HepG2 (cell line): ENCODE measurements around the gene ROMO1. TPM values are rescaled to one million over a fixed set of nuclear protein-coding genes. Genes with fewer than 3 reads are reported as not detected.

ENCODE experiments used
- ARID2 ChIP-seq: sonication (generic); formaldehyde crosslinking; IDR thresholded peaks from 2 replicates; pipeline ENCODE4 v1.8.1; 2022; ENCODE audit warnings: mild to moderate bottlenecking, missing genetic modification reagents, borderline replicate concordance
- KDM5B ChIP-seq: sonication (generic); formaldehyde crosslinking; IDR thresholded peaks from 2 replicates; pipeline ENCODE4 v1.4.0; 2020; ENCODE audit warnings: missing genetic modification reagents, mild to moderate bottlenecking, borderline replicate concordance
- MYNN ChIP-seq: sonication (generic); formaldehyde crosslinking; IDR thresholded peaks from 2 replicates; pipeline ENCODE4 v1.4.0; 2020; ENCODE audit warnings: mild to moderate bottlenecking, low read depth, missing genetic modification reagents
- RARG ChIP-seq: sonication (generic); formaldehyde crosslinking; IDR thresholded peaks from 2 replicates; pipeline ENCODE4 v1.4.0; 2020; ENCODE audit warnings: low read depth, mild to moderate bottlenecking, missing genetic modification reagents
- SCMH1 ChIP-seq: sonication (generic); formaldehyde crosslinking; IDR thresholded peaks from 2 replicates; pipeline ENCODE4 v1.9.0; 2021; ENCODE audit warnings: missing genetic modification reagents, mild to moderate bottlenecking, borderline replicate concordance
- SOX13 ChIP-seq, 3 experiments: fragments of 450-650 bp in 1 of 3; sonication (generic) in 1 of 3; formaldehyde crosslinking in 1 of 3; IDR thresholded peaks in 2 of 3; conservative IDR thresholded peaks in 1 of 3; 2 replicates each; pipeline versions ENCODE4 v1.5.0 to v1.6.1; 2016 to 2020; ENCODE audit warnings: antibody characterized with exemption in 1 of 3, mild to moderate bottlenecking in 1 of 3, missing compliant biosample characterization in 1 of 3, missing genetic modification reagents in 1 of 3, moderate library complexity in 1 of 3
- SRF ChIP-seq: IDR thresholded peaks from 2 replicates; pipeline ENCODE4 v1.6.1; 2011; ENCODE audit warnings: mild to moderate bottlenecking, low read depth, low read length, moderate library complexity
- TCF12 ChIP-seq, 2 experiments: fragments of 450-650 bp in 1 of 2; sonication (generic) in 1 of 2; formaldehyde crosslinking in 1 of 2; IDR thresholded peaks; 2 replicates each; pipeline versions ENCODE4 v1.6.1 to v1.8.0; 2017 to 2022; ENCODE audit warnings: antibody characterized with exemption in 1 of 2, mild to moderate bottlenecking in 1 of 2, missing genetic modification reagents in 1 of 2, moderate library complexity in 1 of 2
- ZFP36L1 ChIP-seq: sonication (generic); formaldehyde crosslinking; IDR thresholded peaks from 2 replicates; pipeline ENCODE4 v1.8.0; 2022; ENCODE audit warnings: mild to moderate bottlenecking, missing genetic modification reagents, moderate library complexity
- ZFP91 ChIP-seq: sonication (generic); formaldehyde crosslinking; IDR thresholded peaks from 2 replicates; pipeline ENCODE4 v1.9.0; 2022; ENCODE audit warnings: missing genetic modification reagents, mild to moderate bottlenecking, borderline replicate concordance
- ZNF232 ChIP-seq: sonication (generic); formaldehyde crosslinking; IDR thresholded peaks from 2 replicates; pipeline ENCODE4 v1.4.0; 2020; ENCODE audit warnings: missing genetic modification reagents, borderline replicate concordance
- ZNF343 ChIP-seq: sonication (generic); formaldehyde crosslinking; IDR thresholded peaks from 2 replicates; pipeline ENCODE4 v1.4.0; 2020; ENCODE audit warnings: mild to moderate bottlenecking, missing genetic modification reagents
- ZNF446 ChIP-seq: sonication (generic); formaldehyde crosslinking; IDR thresholded peaks from 2 replicates; pipeline ENCODE4 v1.5.0; 2020; ENCODE audit warnings: mild to moderate bottlenecking, missing genetic modification reagents
- ZNF576 ChIP-seq: sonication (generic); formaldehyde crosslinking; IDR thresholded peaks from 2 replicates; pipeline ENCODE4 v1.4.0; 2020; ENCODE audit warnings: mild to moderate bottlenecking, missing genetic modification reagents
- ZSCAN30 ChIP-seq: sonication (generic); formaldehyde crosslinking; IDR thresholded peaks from 2 replicates; pipeline ENCODE4 v1.5.0; 2020; ENCODE audit warnings: mild to moderate bottlenecking, missing genetic modification reagents
- polyA plus RNA-seq, 8 experiments: library from polyadenylated mRNA; depleted of rRNA in 3 of 8; stranded (reverse) in 7 of 8; unstranded in 1 of 8; fragments of >200 nt; fragmentation: Illumina TruSeq in 4 of 8; extraction: Trizol in 4 of 8; gene quantifications; 2 replicates each; pipeline versions ENCODE4 v1.2.1 to v1.2.3, GENCODE V29; 2011 to 2016; ENCODE audit warnings: low read depth in 4 of 8, missing spikeins in 1 of 8, mixed read lengths in 1 of 8; ENCODE audit not compliant: insufficient read depth in 1 of 8
- total RNA-seq, 5 experiments: library from RNA; depleted of rRNA; stranded (reverse); fragments of >200 nt; fragmentation: Illumina TruSeq; extraction: Trizol; gene quantifications; 2 replicates each; pipeline ENCODE4 v1.2.3, GENCODE V29; 2016; ENCODE audit warnings: low read depth in 1 of 5

Gene ROMO1
- total and polyA plus RNA-seq, 2 of the 13 experiments (the other 11 are each of a cell fraction or from before 2014, with no cell fraction given) = 636 to 755 TPM

GRCh38 chr20:35720165-35721123 is 21.2 kb downstream of the ROMO1 start (continued):
- TF ChIP-seq SOX13 (IDR thresholded peaks at IDR 0.05) (no peak), SOX13 (CRISPR knock-in tag; conservative IDR thresholded peaks at IDR 0.05 in 1 of 2, IDR thresholded peaks at IDR 0.05 in 1 of 2) (0 out of 4 replicates have a peak, but pooled peaks of 1 of the 2 experiments have one; percentile 6), ARID2 (CRISPR knock-in tag) (peak; percentile 86; the same call in 1 of the 2 replicates), ZFP36L1 (CRISPR knock-in tag) (0 out of 2 replicates have a peak, but pooled peaks have one; percentile 57), ZFP91 (CRISPR knock-in tag) (0 out of 2 replicates have a peak, but pooled peaks have one; percentile 7), ZNF446 (0 out of 2 replicates have a peak, but pooled peaks have one; percentile 40), SCMH1 (CRISPR knock-in tag) (no peak), RARG (0 out of 2 replicates have a peak, but pooled peaks have one; percentile 54), KDM5B (CRISPR knock-in tag) (no peak), ZNF576 (CRISPR knock-in tag) (no peak), ZNF232 (CRISPR knock-in tag) (no peak; the same call in 1 of the 2 replicates), ZNF343 (CRISPR knock-in tag) (peak; percentile 53; the same call in 1 of the 2 replicates), SRF (no peak), TCF12 (IDR thresholded peaks at IDR 0.05) (no peak), TCF12 (CRISPR knock-in tag; IDR thresholded peaks at IDR 0.05) (no peak), ZSCAN30 (CRISPR knock-in tag) (0 out of 2 replicates have a peak, but pooled peaks have one; percentile 3), MYNN (0 out of 2 replicates have a peak, but pooled peaks have one; percentile 24)
